ENCODE results near the gene NDUFB8.

GRCh38 chr10:100490531-100490930 lies 39.1 kb downstream of the NDUFB8 start:
- no peak for TF ChIP-seq CTCF (conservative IDR thresholded peaks at IDR 0.05; ENCODE audit: low read length)
- no peak for TF ChIP-seq EZH2phosphoT487 (IDR thresholded peaks at IDR 0.05; ENCODE audit: borderline replicate concordance, low read depth, low read length)

Data from OCI-LY7 (cell line).